Uterus (tissue), 2 donors: ENCODE results near the gene CCM2.

ENCODE experiments used
- CTCF ChIP-seq, 4 experiments: fragments of 200-600 bp in 2 of 4; fragments of 450-650 bp in 2 of 4; sonication (generic) in 2 of 4; IDR thresholded peaks; one replicate each; pipeline ENCODE4 v1.5.1; 2016 to 2019; ENCODE audit warnings: antibody characterized with exemption in 4 of 4, mild to moderate bottlenecking in 2 of 4, moderate library complexity in 1 of 4
- POLR2A ChIP-seq, 2 donors: fragments of 450-650 bp; IDR thresholded peaks; one replicate each; pipeline ENCODE4 v1.6.1; 2016; ENCODE audit warnings: antibody characterized with exemption in 2 of 2, mild to moderate bottlenecking in 1 of 2, moderate library complexity in 1 of 2

GRCh38 chr7:44977304-44977958, 22.6 kb upstream of the CCM2 start:
- no peak for TF ChIP-seq CTCF (IDR thresholded peaks at IDR 0.05)
- no peak for TF ChIP-seq POLR2A (IDR thresholded peaks at IDR 0.05)
